Astrocyte (in vitro differentiated cells and primary cell): ENCODE results near the gene DCAF12.

Source experiments
- EZH2 ChIP-seq: IDR thresholded peaks from 2 replicates; pipeline ENCODE4 v1.6.1; 2012; ENCODE audit warnings: mild to moderate bottlenecking, low read length, inconsistent platforms; ENCODE audit not compliant: insufficient read depth
- TF ChIP-seq, protein P1 (sequence below): IDR thresholded peaks from 2 replicates; pipeline ENCODE4 v1.5.1; 2011; ENCODE audit warnings: low read depth, mild to moderate bottlenecking, inconsistent platforms, low read length, moderate library complexity; ENCODE audit not compliant: insufficient read depth

GRCh38 chr9:34119713-34120112 is 6.8 kb downstream of the DCAF12 start:
- no peak for TF ChIP-seq EZH2
- TF ChIP-seq, protein P1, sequence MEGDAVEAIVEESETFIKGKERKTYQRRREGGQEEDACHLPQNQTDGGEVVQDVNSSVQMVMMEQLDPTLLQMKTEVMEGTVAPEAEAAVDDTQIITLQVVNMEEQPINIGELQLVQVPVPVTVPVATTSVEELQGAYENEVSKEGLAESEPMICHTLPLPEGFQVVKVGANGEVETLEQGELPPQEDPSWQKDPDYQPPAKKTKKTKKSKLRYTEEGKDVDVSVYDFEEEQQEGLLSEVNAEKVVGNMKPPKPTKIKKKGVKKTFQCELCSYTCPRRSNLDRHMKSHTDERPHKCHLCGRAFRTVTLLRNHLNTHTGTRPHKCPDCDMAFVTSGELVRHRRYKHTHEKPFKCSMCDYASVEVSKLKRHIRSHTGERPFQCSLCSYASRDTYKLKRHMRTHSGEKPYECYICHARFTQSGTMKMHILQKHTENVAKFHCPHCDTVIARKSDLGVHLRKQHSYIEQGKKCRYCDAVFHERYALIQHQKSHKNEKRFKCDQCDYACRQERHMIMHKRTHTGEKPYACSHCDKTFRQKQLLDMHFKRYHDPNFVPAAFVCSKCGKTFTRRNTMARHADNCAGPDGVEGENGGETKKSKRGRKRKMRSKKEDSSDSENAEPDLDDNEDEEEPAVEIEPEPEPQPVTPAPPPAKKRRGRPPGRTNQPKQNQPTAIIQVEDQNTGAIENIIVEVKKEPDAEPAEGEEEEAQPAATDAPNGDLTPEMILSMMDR = no peak
